DOHH2 (cell line): ENCODE measurements around the gene ORAI2.

Experiments used
- H3F3A ChIP-seq: fragments of 200-600 bp; sonication (generic), shearing (Covaris generic); 2 replicates; pipeline ENCODE4 v1.6.0; 2016; ENCODE audit warnings: antibody characterized with exemption, mild to moderate bottlenecking; ENCODE audit not compliant: control insufficient read depth, insufficient read depth
- H3K27ac ChIP-seq: fragments of 200-600 bp; sonication (generic); 2 replicates; pipeline ENCODE4 v1.5.1; 2014; ENCODE audit warnings: low read depth, mild to moderate bottlenecking, low read length, moderate library complexity
- H3K27me3 ChIP-seq: fragments of 200-600 bp; sonication (generic); 2 replicates; pipeline ENCODE4 v1.6.1; 2014; ENCODE audit warnings: mild to moderate bottlenecking, low read length, mixed read lengths; ENCODE audit not compliant: control insufficient read depth
- H3K36me3 ChIP-seq: fragments of 200-600 bp; sonication (generic); 2 replicates; pipeline ENCODE4 v1.6.1; 2014; ENCODE audit warnings: mild to moderate bottlenecking, low read length, moderate library complexity, mixed read lengths; ENCODE audit not compliant: control insufficient read depth
- H3K4me1 ChIP-seq: fragments of 200-600 bp; sonication (generic); 2 replicates; pipeline ENCODE4 v1.6.1; 2014; ENCODE audit warnings: mild to moderate bottlenecking, low read length, mixed read lengths; ENCODE audit not compliant: control insufficient read depth
- H3K4me2 ChIP-seq: fragments of 200-600 bp; sonication (generic); 2 replicates; pipeline ENCODE4 v1.6.0; 2014; ENCODE audit warnings: mild to moderate bottlenecking, low read length, moderate library complexity
- H3K4me3 ChIP-seq: fragments of 200-600 bp; sonication (generic); 2 replicates; pipeline ENCODE4 v1.5.1; 2014; ENCODE audit warnings: mild to moderate bottlenecking, low read length, mixed read lengths
- H3K79me2 ChIP-seq: fragments of 200-600 bp; sonication (generic); 2 replicates; pipeline ENCODE4 v1.6.1; 2014; ENCODE audit warnings: mild to moderate bottlenecking, low read length, mixed read lengths; ENCODE audit not compliant: control insufficient read depth
- H3K9me2 ChIP-seq: fragments of 200-600 bp; sonication (generic); replicated peaks from 2 replicates; pipeline ENCODE4 v1.6.1; 2014; ENCODE audit warnings: mild to moderate bottlenecking, low read length, mixed read lengths; ENCODE audit not compliant: control insufficient read depth
- H3K9me3 ChIP-seq: fragments of 200-600 bp; sonication (generic); 2 replicates; pipeline ENCODE4 v1.6.1; 2014; ENCODE audit warnings: antibody characterized with exemption, low read length, mixed read lengths; ENCODE audit not compliant: control insufficient read depth, insufficient read depth
- H4K20me1 ChIP-seq: fragments of 200-600 bp; sonication (generic); 2 replicates; pipeline ENCODE4 v1.6.0; 2014; ENCODE audit warnings: low read depth, mild to moderate bottlenecking, antibody characterized with exemption, low read length, moderate library complexity; ENCODE audit not compliant: control insufficient read depth, insufficient read depth
- EZH2phosphoT487 ChIP-seq: fragments of 200-600 bp; sonication (generic); IDR thresholded peaks from 2 replicates; pipeline ENCODE4 v1.6.1; 2017; ENCODE audit warnings: borderline replicate concordance, mild to moderate bottlenecking, antibody characterized with exemption, low read length, moderate library complexity, mixed read lengths
- TF ChIP-seq, protein P1 (sequence below): fragments of 200-600 bp; sonication (generic); IDR thresholded peaks from one replicate; pipeline ENCODE4 v1.5.1; 2014; ENCODE audit warnings: antibody characterized with exemption, mild to moderate bottlenecking, low read depth, low read length; ENCODE audit not compliant: poor library complexity, severe bottlenecking

Gene ORAI2

DNA sequence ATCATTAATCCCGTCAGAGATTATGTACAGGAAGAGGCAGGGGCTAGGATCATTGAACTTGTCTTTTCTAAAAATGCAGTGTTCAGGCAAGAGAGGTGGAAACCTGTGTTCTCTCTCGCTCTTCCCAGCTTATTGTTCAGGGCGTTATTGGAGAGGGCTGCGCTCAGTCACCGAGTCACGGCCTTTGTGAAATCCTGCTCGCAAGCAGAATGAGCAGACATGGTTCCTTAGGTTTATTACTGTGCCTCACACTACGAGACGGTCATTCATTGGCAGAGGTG is 37.8 kb upstream of the ORAI2 start:
- H3K4me2 ChIP-seq: peak overlapping the region; percentile 99
- TF ChIP-seq, protein P1, sequence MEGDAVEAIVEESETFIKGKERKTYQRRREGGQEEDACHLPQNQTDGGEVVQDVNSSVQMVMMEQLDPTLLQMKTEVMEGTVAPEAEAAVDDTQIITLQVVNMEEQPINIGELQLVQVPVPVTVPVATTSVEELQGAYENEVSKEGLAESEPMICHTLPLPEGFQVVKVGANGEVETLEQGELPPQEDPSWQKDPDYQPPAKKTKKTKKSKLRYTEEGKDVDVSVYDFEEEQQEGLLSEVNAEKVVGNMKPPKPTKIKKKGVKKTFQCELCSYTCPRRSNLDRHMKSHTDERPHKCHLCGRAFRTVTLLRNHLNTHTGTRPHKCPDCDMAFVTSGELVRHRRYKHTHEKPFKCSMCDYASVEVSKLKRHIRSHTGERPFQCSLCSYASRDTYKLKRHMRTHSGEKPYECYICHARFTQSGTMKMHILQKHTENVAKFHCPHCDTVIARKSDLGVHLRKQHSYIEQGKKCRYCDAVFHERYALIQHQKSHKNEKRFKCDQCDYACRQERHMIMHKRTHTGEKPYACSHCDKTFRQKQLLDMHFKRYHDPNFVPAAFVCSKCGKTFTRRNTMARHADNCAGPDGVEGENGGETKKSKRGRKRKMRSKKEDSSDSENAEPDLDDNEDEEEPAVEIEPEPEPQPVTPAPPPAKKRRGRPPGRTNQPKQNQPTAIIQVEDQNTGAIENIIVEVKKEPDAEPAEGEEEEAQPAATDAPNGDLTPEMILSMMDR: no peak
- no peak for TF ChIP-seq EZH2phosphoT487
- no peaks in the 10 kb centered on the region for H3K27me3 ChIP-seq

DNA sequence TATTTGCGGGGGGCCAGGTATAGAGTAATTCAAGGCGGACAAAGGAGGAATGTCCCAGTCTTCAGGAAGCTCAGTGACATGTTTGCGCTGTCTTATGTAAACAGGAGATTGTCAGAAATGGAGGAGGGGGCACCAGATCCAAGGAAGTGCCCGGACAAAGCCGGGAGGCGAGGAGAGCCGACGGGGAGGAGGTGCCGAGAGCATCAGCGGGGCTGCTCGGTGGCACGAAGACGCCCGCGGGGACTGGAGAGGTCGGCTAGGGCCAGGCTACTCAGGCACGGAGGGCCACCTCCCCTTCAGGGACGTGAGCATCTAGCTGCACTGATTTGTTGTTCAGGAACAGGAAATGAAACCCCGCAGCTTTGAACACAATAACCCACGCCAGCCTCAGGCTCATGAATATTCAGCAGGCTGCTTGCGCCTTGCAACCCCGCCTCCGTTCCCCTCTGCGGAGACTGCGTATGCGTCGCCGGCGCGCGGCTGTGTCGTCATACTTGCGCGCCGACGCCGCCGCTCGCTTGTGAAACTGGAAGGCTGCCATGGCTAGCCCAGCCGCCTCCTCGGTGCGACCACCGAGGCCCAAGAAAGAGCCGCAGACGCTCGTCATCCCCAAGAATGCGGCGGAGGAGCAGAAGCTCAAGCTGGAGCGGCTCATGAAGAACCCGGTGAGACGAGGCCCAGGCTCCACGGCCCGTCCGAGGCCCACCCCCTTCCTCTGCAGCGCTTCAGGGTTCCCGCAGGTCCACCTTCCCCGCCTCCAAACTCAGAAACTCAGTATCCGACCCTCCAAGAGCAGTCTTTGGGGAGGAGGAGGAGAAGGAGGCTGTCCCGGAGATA is 37.3 kb upstream of the ORAI2 start, which contains the start of gene PRKRIP1:
TSS of gene PRKRIP1 (plus strand) at position 491 of the 837 bp plus-strand sequence. CDS start at position 540, 49 bp downstream.
- Histone ChIP-seq H3K4me1 (peaks cover 63% of the 10 kb centered on the region), H3F3A (peaks cover 50% of the 10 kb centered on the region), H3K4me2 (peak within 1 kb of the TSS; percentile 99), H3K27me3 (no peaks in the 10 kb centered on the region), H3K9me2 (no peaks in the 10 kb centered on the region), H3K27ac (peak within 1 kb of the TSS; percentile 82), H3K9me3 (no peaks in the 10 kb centered on the region), H3K79me2 (peaks cover 43% of the 10 kb centered on the region), H3K4me3 (peak within 1 kb of the TSS; percentile 83), H3K36me3 (peaks cover 75% of the 10 kb centered on the region), H4K20me1 (no peaks in the 10 kb centered on the region)
- no peak for TF ChIP-seq EZH2phosphoT487
- TF ChIP-seq, protein P1: no peak

More for the DNA sequence above, 37.8 kb upstream of the ORAI2 start:
- Histone ChIP-seq H4K20me1 (no peaks in the 10 kb centered on the region), H3K27ac (peak overlapping the region; percentile 82), H3K4me1 (peaks cover 58% of the 10 kb centered on the region), H3K36me3 (peaks cover 74% of the 10 kb centered on the region), H3K9me2 (no peaks in the 10 kb centered on the region), H3K79me2 (peaks cover 43% of the 10 kb centered on the region), H3F3A (peaks cover 46% of the 10 kb centered on the region), H3K9me3 (no peaks in the 10 kb centered on the region), H3K4me3 (peak overlapping the region; percentile 83)

DNA sequence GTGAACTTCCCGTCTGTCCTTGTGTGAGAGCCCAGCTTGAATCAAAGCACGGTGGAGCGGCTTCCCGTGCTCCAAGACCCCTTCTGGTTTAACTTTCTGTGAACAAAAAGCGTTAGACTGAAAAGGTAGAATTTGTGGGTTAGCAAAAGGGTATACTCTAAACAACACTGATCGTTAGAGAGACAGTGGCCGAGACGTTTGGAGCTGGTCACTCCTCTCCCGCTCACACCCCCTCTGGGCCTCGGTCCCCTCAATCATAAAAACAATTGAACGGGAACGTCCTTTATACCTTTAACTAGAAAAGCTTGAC is 36.7 kb upstream of the ORAI2 start:
- peak overlapping the region; percentile 51 for H3K27ac ChIP-seq
- no peaks in the 10 kb centered on the region for H3K9me3 ChIP-seq
- peaks cover 69% of the 10 kb centered on the region for H3K4me1 ChIP-seq
- no peaks in the 10 kb centered on the region for H3K27me3 ChIP-seq
- peaks cover 50% of the 10 kb centered on the region for H3F3A ChIP-seq
- H4K20me1 ChIP-seq: no peaks in the 10 kb centered on the region
- peaks cover 43% of the 10 kb centered on the region for H3K79me2 ChIP-seq
- TF ChIP-seq EZH2phosphoT487: no peak
- TF ChIP-seq, protein P1: no peak
- peaks cover 76% of the 10 kb centered on the region for H3K36me3 ChIP-seq
- H3K4me2 ChIP-seq: peak overlapping the region; percentile 99
- peak overlapping the region; percentile 83 for H3K4me3 ChIP-seq
- no peaks in the 10 kb centered on the region for H3K9me2 ChIP-seq
